Transverse colon (tissue), 4 donors: ENCODE measurements around the gene AJAP1.

Experiments used
- POLR2AphosphoS5 ChIP-seq, 3 donors: sonication (generic); formaldehyde crosslinking; IDR thresholded peaks; one replicate each; pipeline ENCODE4 v1.6.1; 2016; ENCODE audit warnings: antibody characterized with exemption in 3 of 3
- TF ChIP-seq, protein P1 (sequence below), 5 experiments: fragments of 200-600 bp in 3 of 5; fragments of 450-650 bp in 2 of 5; sonication (generic) in 3 of 5; IDR thresholded peaks; 1 replicate in 2 of 5; 2 replicates in 3 of 5; pipeline ENCODE4 v1.5.1; 2016 to 2017; ENCODE audit warnings: antibody characterized with exemption in 5 of 5, inconsistent platforms in 3 of 5, mild to moderate bottlenecking in 2 of 5, moderate library complexity in 1 of 5

- no peak for TF ChIP-seq POLR2AphosphoS5 (IDR thresholded peaks at IDR 0.05)
- TF ChIP-seq, protein P1, sequence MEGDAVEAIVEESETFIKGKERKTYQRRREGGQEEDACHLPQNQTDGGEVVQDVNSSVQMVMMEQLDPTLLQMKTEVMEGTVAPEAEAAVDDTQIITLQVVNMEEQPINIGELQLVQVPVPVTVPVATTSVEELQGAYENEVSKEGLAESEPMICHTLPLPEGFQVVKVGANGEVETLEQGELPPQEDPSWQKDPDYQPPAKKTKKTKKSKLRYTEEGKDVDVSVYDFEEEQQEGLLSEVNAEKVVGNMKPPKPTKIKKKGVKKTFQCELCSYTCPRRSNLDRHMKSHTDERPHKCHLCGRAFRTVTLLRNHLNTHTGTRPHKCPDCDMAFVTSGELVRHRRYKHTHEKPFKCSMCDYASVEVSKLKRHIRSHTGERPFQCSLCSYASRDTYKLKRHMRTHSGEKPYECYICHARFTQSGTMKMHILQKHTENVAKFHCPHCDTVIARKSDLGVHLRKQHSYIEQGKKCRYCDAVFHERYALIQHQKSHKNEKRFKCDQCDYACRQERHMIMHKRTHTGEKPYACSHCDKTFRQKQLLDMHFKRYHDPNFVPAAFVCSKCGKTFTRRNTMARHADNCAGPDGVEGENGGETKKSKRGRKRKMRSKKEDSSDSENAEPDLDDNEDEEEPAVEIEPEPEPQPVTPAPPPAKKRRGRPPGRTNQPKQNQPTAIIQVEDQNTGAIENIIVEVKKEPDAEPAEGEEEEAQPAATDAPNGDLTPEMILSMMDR (IDR thresholded peaks at IDR 0.05), result no peak
Observed at GRCh38 chr1:4664095-4664494, 9.7 kb downstream of the AJAP1 start.
